Kidney epithelial cell (primary cell): ENCODE measurements around the gene ITGB7. TPM values are rescaled to one million over a fixed set of nuclear protein-coding genes. Genes with fewer than 3 reads are reported as not detected.

Source experiments
- DNase-seq: peaks from one replicate; pipeline ENCODE4 v3.0.0-alpha.2; 2010; ENCODE audit warnings: low read depth
- H3K27me3 ChIP-seq: 2 replicates; pipeline ENCODE4 v1.6.0; 2011; ENCODE audit warnings: low read length; ENCODE audit not compliant: control insufficient read depth, insufficient read depth
- H3K36me3 ChIP-seq: 2 replicates; pipeline ENCODE4 v1.5.1; 2011; ENCODE audit warnings: low read length; ENCODE audit not compliant: control insufficient read depth, insufficient read depth
- H3K4me3 ChIP-seq: 2 replicates; pipeline ENCODE4 v1.5.1; 2011; ENCODE audit warnings: low read depth, mild to moderate bottlenecking, control low read depth, low read length
- CTCF ChIP-seq: IDR thresholded peaks from 2 replicates; pipeline ENCODE4 v1.5.1; 2011; ENCODE audit warnings: mild to moderate bottlenecking, moderate library complexity, low read length, control low read depth, inconsistent platforms; ENCODE audit not compliant: insufficient read depth, poor library complexity, severe bottlenecking
- total RNA-seq: library from RNA; depleted of rRNA; stranded (reverse); fragments of >200 nt; gene quantifications from 2 replicates; pipeline ENCODE4 v1.2.3, GENCODE V29; 2015

The ITGB7 gene
- total RNA-seq, 1 donor from 2014 or later, result 1.6 TPM

GRCh38 chr12:53212931-53213330 is 5.9 kb upstream of the ITGB7 start:
- Histone ChIP-seq H3K27me3 (no peaks in the 10 kb centered on the region), H3K36me3 (peaks cover 1% of the 10 kb centered on the region), H3K4me3 (no peak overlapping the region)
- no peak for DNase-seq
- TF ChIP-seq CTCF, result no peak

GRCh38 chr12:53211476-53212381 is 4.7 kb upstream of the ITGB7 start:
- Histone ChIP-seq H3K36me3 (peaks cover 1% of the 10 kb centered on the region), H3K4me3 (no peak overlapping the region), H3K27me3 (no peaks in the 10 kb centered on the region)
- peak; percentile 52 for TF ChIP-seq CTCF
- no peak for DNase-seq

- TF ChIP-seq CTCF, result no peak
- no peak for DNase-seq
- Histone ChIP-seq H3K36me3 (peaks cover 1% of the 10 kb centered on the region), H3K4me3 (no peak overlapping the region), H3K27me3 (no peaks in the 10 kb centered on the region)
These were observed 3.8 kb upstream of the ITGB7 start for GRCh38 chr12:53210843-53211242.

- no peak for TF ChIP-seq CTCF
- Histone ChIP-seq H3K36me3 (peaks cover 1% of the 10 kb centered on the region), H3K4me3 (no peak overlapping the region), H3K27me3 (no peaks in the 10 kb centered on the region)
- DNase-seq, result no peak
These were observed 1.9 kb upstream of the ITGB7 start for GRCh38 chr12:53208877-53209463.

- no peak for TF ChIP-seq CTCF
These were observed 1.4 kb upstream of the ITGB7 start for GRCh38 chr12:53208435-53208834.

More at GRCh38 chr12:53208435-53208834, 1.4 kb upstream of the ITGB7 start:
- Histone ChIP-seq H3K27me3 (no peaks in the 10 kb centered on the region), H3K4me3 (no peak overlapping the region), H3K36me3 (peaks cover 1% of the 10 kb centered on the region)
- DNase-seq, result no peak
